Fibroblast of the aortic adventitia (primary cell): Measurements from ENCODE around the gene ADAMTS6. TPM values are rescaled to one million over a fixed set of nuclear protein-coding genes. Genes with fewer than 3 reads are reported as not detected.

Experiments used
- DNase-seq: peaks from one replicate; pipeline ENCODE4 v3.0.0-alpha.2; 2010; ENCODE audit warnings: low read depth
- H3K4me3 ChIP-seq: 2 replicates; pipeline ENCODE4 v1.5.1; 2011; ENCODE audit warnings: low read depth, mild to moderate bottlenecking, control low read depth, low read length, moderate library complexity
- small RNA-seq: library from RNA; depleted of rRNA; stranded (forward); fragments of <200 nt; gene quantifications from one replicate; pipeline ENCODE3, GENCODE V24; 2012
- total RNA-seq: library from RNA; depleted of rRNA; stranded (reverse); fragments of >200 nt; gene quantifications from 2 replicates; pipeline ENCODE4 v1.2.3, GENCODE V29; 2012; ENCODE audit warnings: low replicate concordance
- TF ChIP-seq, protein P1 (sequence below): IDR thresholded peaks from 2 replicates; pipeline ENCODE4 v1.5.1; 2011; ENCODE audit warnings: mild to moderate bottlenecking, low read length, control low read depth, inconsistent platforms; ENCODE audit not compliant: insufficient read depth

Gene ADAMTS6
- total RNA-seq, 1 donor: 40.8 TPM

DNA sequence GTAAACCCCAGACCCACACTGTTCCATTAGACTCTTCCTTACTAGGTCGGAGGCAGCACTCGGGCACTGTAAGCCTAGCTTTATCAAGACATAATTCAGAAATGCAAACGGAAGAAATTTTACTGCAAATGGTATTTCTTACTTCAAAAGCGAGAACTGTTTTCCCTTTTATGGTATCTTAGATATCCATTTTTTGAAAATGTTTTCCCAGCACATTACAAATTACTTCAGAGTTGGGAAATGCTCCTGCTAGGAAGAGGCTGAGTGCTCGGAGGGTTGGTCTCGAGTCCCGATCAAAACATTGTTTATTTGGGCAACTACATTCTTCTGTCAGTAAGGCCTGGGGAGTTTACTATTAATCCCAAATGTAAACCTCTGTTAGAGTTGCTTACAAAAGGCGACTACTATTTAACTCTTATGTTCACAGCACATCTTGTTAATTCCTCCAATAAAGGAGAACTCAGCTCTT is 380.1 kb downstream of the ADAMTS6 start:
- H3K4me3 ChIP-seq: no peak overlapping the region
- TF ChIP-seq, protein P1, sequence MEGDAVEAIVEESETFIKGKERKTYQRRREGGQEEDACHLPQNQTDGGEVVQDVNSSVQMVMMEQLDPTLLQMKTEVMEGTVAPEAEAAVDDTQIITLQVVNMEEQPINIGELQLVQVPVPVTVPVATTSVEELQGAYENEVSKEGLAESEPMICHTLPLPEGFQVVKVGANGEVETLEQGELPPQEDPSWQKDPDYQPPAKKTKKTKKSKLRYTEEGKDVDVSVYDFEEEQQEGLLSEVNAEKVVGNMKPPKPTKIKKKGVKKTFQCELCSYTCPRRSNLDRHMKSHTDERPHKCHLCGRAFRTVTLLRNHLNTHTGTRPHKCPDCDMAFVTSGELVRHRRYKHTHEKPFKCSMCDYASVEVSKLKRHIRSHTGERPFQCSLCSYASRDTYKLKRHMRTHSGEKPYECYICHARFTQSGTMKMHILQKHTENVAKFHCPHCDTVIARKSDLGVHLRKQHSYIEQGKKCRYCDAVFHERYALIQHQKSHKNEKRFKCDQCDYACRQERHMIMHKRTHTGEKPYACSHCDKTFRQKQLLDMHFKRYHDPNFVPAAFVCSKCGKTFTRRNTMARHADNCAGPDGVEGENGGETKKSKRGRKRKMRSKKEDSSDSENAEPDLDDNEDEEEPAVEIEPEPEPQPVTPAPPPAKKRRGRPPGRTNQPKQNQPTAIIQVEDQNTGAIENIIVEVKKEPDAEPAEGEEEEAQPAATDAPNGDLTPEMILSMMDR: no peak
- DNase-seq: peak; percentile 61

DNA sequence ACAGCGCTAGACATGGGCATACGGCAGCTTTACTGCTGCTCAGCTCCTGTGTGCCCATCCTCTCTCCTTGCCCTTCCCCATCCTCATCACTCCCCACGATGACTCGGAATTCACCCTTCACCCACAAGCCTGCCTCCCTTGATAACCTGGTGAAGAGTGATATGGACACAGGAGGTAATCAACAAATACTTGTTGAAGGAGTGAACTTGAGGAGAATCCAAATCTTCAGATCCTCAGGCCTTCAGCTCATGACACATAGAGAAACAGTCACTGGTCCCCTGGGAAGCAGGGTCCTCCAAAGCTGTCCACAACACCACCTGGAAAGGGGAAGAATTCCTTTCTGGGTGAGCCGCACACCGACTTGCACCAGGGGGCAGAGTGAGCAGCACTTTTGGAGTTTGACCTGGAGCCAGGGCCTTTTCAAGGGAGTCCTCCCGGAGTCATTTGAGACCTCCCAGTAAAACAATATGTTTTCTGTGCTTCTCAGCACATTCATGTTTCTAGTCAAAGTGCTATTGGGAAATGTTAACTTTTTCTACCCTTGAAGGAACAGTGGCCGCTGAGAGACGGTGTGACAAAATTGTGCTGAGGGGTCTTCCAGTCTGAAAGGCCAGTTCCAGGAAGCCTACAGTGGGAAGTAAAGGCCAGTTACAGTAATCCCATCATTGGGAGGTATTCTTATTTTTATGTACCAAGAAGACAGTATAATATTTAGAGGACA is 380.6 kb downstream of the ADAMTS6 start:
- DNase-seq: peak; percentile 92
- no peak overlapping the region for H3K4me3 ChIP-seq
- TF ChIP-seq, protein P1: peak; percentile 80

Small RNAs within 50 kb of the gene (small RNA-seq; reads per million reads assigned to genes)
- not detected for gene RF00019

Other genes with a start within 250 kb of the ADAMTS6 start
- 1.4 and 49.6 TPM in 2 replicates for gene CENPK, start 81.2 kb upstream of the ADAMTS6 start, total RNA-seq
- 35.2 and 81.6 TPM in 2 replicates for gene PPWD1, start 81.4 kb upstream of the ADAMTS6 start, total RNA-seq
- gene TRIM23, start 142.4 kb upstream of the ADAMTS6 start, total RNA-seq: 16.6 and 21.8 TPM in 2 replicates
- gene SHLD3, start 143.1 kb upstream of the ADAMTS6 start, total RNA-seq: 3.9 and 5.3 TPM in 2 replicates
- gene TRAPPC13, start 143.1 kb upstream of the ADAMTS6 start, total RNA-seq: 28.0 and 29.5 TPM in 2 replicates
- 6.1 and 16.4 TPM in 2 replicates for gene SGTB, start 240.2 kb upstream of the ADAMTS6 start, total RNA-seq
- gene NLN, start 240.3 kb upstream of the ADAMTS6 start, total RNA-seq: 26.9 and 30.2 TPM in 2 replicates